Measurements from ENCODE around the gene ALX1.

- no peak for TF ChIP-seq CTCF (IDR thresholded peaks at IDR 0.05)
- TF ChIP-seq POLR2A (IDR thresholded peaks at IDR 0.05), result no peak
- TF ChIP-seq POLR2AphosphoS5 (IDR thresholded peaks at IDR 0.05), result no peak
Measured at GRCh38 chr12:85281636-85282312, 1.8 kb downstream of the ALX1 start.

Measured in gastroesophageal sphincter (tissue), 3 donors.